ENCODE data around the gene SPPL2C.

DNA sequence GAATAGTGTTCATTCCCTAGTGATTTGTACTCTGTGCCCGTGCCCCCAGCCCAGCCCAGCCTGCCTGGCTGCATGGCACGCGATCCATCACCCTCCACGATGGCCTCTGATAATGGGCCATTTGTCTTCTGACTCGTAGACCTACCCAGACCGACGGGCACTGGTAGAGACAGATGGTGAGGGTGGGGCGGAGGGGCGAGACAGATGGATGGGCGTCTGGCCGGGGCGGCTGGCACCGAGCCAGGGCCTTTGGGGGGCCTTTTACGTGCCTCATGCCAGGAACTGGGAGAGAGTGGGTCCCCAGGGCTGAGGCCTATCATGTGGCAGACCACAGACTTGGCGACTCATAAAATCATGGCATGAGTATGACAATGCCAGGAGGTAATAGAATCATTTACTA, 35.2 kb upstream of the SPPL2C start:
- no peak for TF ChIP-seq SRF (IDR thresholded peaks at IDR 0.05; ENCODE audit: low read depth, low read length)
- TF ChIP-seq POLR2A (IDR thresholded peaks at IDR 0.05; ENCODE audit: control extremely low read depth in 1 of 2, low read depth in 2 of 2, low read length in 2 of 2) = no peak
- TF ChIP-seq, protein P1, sequence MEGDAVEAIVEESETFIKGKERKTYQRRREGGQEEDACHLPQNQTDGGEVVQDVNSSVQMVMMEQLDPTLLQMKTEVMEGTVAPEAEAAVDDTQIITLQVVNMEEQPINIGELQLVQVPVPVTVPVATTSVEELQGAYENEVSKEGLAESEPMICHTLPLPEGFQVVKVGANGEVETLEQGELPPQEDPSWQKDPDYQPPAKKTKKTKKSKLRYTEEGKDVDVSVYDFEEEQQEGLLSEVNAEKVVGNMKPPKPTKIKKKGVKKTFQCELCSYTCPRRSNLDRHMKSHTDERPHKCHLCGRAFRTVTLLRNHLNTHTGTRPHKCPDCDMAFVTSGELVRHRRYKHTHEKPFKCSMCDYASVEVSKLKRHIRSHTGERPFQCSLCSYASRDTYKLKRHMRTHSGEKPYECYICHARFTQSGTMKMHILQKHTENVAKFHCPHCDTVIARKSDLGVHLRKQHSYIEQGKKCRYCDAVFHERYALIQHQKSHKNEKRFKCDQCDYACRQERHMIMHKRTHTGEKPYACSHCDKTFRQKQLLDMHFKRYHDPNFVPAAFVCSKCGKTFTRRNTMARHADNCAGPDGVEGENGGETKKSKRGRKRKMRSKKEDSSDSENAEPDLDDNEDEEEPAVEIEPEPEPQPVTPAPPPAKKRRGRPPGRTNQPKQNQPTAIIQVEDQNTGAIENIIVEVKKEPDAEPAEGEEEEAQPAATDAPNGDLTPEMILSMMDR (IDR thresholded peaks at IDR 0.05; ENCODE audit: control extremely low read depth in 1 of 3, insufficient read depth in 1 of 3, low read depth in 1 of 3, low read length in 3 of 3) = no peak
- TF ChIP-seq RXRA (IDR thresholded peaks at IDR 0.05; ENCODE audit: insufficient read depth, low read depth, low read length) = no peak
- TF ChIP-seq, protein P2, sequence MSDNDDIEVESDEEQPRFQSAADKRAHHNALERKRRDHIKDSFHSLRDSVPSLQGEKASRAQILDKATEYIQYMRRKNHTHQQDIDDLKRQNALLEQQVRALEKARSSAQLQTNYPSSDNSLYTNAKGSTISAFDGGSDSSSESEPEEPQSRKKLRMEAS (IDR thresholded peaks at IDR 0.05) = no peak
- TF ChIP-seq ZNF274 (IDR thresholded peaks at IDR 0.05; ENCODE audit: borderline replicate concordance, extremely low read depth, low read length) = no peak
- no peak for TF ChIP-seq RAD21 (IDR thresholded peaks at IDR 0.05 in 1 of 2, conservative IDR thresholded peaks at IDR 0.05 in 1 of 2; ENCODE audit: low read depth in 2 of 2, low read length in 2 of 2)
- TF ChIP-seq SIX5 (IDR thresholded peaks at IDR 0.05; ENCODE audit: low read depth, low read length) = no peak
- no peak for TF ChIP-seq YY1 (IDR thresholded peaks at IDR 0.05; ENCODE audit: low read depth, low read length)
- TF ChIP-seq RFX5 (IDR thresholded peaks at IDR 0.05; ENCODE audit: borderline replicate concordance, low read depth, low read length) = no peak
- TF ChIP-seq POLR2AphosphoS5 (IDR thresholded peaks at IDR 0.05; ENCODE audit: low read depth, low read length) = no peak
- TF ChIP-seq CEBPB (IDR thresholded peaks at IDR 0.05; ENCODE audit: low read depth, low read length) = no peak
- TF ChIP-seq, protein P3, sequence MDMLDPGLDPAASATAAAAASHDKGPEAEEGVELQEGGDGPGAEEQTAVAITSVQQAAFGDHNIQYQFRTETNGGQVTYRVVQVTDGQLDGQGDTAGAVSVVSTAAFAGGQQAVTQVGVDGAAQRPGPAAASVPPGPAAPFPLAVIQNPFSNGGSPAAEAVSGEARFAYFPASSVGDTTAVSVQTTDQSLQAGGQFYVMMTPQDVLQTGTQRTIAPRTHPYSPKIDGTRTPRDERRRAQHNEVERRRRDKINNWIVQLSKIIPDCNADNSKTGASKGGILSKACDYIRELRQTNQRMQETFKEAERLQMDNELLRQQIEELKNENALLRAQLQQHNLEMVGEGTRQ (IDR thresholded peaks at IDR 0.05; ENCODE audit: low read length) = no peak
- no peak for TF ChIP-seq SP2 (IDR thresholded peaks at IDR 0.05; ENCODE audit: low read length)

Measured in H1 (cell line).